ENCODE measurements around the gene PALD1.

GRCh38 chr10:70455213-70455630, 23.3 kb upstream of the PALD1 start:
- no peak for TF ChIP-seq TAF1 (IDR thresholded peaks at IDR 0.05; ENCODE audit: borderline replicate concordance, low read depth, low read length)
- no peak for TF ChIP-seq EZH2phosphoT487 (IDR thresholded peaks at IDR 0.05; ENCODE audit: borderline replicate concordance, low read depth)
- no peak for TF ChIP-seq NFIC (IDR thresholded peaks at IDR 0.05; ENCODE audit: borderline replicate concordance)
- TF ChIP-seq CTCF (IDR thresholded peaks at IDR 0.05): no peak
- TF ChIP-seq POLR2AphosphoS5 (IDR thresholded peaks at IDR 0.05; ENCODE audit: low read depth, low read length): no peak

Data from SK-N-SH (cell line).